Stomach (tissue), 4 donors: Measurements from ENCODE around the gene ALDH16A1.

Experiments used
- POLR2A ChIP-seq, 4 donors: fragments of 450-650 bp; IDR thresholded peaks; one replicate each; pipeline ENCODE4 v1.6.1; 2016; ENCODE audit warnings: antibody characterized with exemption in 4 of 4, control low read depth in 2 of 4, mild to moderate bottlenecking in 1 of 4, moderate library complexity in 1 of 4
- TF ChIP-seq, protein P1 (sequence below), 7 experiments: fragments of 450-650 bp in 4 of 7; fragments of 200-600 bp in 3 of 7; sonication (generic) in 3 of 7; IDR thresholded peaks; one replicate each; pipeline ENCODE4 v1.5.1; 2016 to 2019; ENCODE audit warnings: antibody characterized with exemption in 7 of 7, control low read depth in 2 of 7, mild to moderate bottlenecking in 1 of 7

DNA sequence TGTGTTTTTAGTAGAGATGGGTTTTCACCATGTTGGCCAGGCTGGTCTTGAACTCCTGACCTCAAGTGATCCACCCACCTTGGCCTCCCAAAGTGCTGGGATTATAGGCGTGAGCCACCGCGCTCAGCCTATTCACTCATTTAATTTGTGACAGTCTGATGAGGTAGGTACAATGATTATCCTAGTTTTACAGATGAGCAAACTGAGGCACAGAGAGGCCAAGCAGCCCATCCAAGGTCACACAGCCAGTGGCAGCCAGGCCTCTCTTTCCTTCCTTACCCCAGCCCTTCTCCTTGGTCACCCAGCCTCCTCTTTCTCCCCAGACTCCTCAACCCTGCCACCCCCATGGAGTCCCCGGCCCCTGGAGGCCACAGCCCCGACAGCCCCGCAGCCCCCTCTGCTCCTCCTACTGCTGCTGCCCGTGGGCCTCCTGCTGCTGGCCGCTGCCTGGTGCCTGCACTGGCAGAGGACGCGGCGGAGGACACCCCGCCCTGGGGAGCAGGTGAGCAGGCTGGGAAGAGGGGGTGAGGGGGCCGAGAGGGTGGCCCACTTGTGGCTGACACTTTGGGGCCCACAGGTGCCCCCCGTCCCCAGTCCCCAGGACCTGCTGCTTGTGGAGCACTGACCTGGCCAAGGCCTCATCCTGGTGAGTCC is 27.1 kb downstream of the ALDH16A1 start:
- TF ChIP-seq, protein P1, sequence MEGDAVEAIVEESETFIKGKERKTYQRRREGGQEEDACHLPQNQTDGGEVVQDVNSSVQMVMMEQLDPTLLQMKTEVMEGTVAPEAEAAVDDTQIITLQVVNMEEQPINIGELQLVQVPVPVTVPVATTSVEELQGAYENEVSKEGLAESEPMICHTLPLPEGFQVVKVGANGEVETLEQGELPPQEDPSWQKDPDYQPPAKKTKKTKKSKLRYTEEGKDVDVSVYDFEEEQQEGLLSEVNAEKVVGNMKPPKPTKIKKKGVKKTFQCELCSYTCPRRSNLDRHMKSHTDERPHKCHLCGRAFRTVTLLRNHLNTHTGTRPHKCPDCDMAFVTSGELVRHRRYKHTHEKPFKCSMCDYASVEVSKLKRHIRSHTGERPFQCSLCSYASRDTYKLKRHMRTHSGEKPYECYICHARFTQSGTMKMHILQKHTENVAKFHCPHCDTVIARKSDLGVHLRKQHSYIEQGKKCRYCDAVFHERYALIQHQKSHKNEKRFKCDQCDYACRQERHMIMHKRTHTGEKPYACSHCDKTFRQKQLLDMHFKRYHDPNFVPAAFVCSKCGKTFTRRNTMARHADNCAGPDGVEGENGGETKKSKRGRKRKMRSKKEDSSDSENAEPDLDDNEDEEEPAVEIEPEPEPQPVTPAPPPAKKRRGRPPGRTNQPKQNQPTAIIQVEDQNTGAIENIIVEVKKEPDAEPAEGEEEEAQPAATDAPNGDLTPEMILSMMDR (IDR thresholded peaks at IDR 0.05), result no peak
- TF ChIP-seq POLR2A (IDR thresholded peaks at IDR 0.05), result no peak
